Keratinocyte (primary cell): ENCODE measurements around the gene ALKBH2.

Experiments used
- EZH2 ChIP-seq: IDR thresholded peaks from one replicate; pipeline ENCODE4 v1.6.1; 2012; ENCODE audit warnings: inconsistent platforms, mild to moderate bottlenecking, low read length, moderate library complexity
- TF ChIP-seq, protein P1 (sequence below), 3 experiments: IDR thresholded peaks in 1 of 3; conservative IDR thresholded peaks in 1 of 3; optimal IDR thresholded peaks in 1 of 3; 2 replicates in 2 of 3; 3 replicates in 1 of 3; pipeline versions ENCODE3 to v1.5.1; 2011; ENCODE audit warnings: low read length in 3 of 3, mild to moderate bottlenecking in 3 of 3, moderate library complexity in 2 of 3, control low read depth in 1 of 3, inconsistent platforms in 1 of 3; ENCODE audit not compliant: insufficient read depth in 2 of 3; ENCODE audit errors: extremely low read depth in 1 of 3

DNA sequence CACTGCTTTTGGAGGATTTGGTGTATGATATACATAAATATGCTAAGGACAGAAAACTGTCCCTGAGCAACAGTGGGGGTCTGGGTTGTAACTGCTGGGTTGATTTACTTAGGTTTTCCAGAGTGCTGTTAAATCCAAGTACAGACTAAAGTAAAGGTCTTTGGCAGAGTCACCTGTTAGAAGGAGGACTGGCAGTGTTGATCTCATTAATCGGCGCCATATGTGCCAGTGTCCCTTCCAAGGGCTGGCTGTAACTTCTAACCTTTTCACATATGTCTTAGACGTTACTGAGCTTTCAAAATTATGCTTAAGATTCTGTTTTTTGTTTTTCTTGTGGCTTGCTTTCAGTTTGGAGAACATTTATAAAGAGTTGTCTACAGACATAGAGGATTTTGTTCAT is 9.2 kb upstream of the ALKBH2 start:
- no peak for TF ChIP-seq EZH2
- TF ChIP-seq, protein P1, sequence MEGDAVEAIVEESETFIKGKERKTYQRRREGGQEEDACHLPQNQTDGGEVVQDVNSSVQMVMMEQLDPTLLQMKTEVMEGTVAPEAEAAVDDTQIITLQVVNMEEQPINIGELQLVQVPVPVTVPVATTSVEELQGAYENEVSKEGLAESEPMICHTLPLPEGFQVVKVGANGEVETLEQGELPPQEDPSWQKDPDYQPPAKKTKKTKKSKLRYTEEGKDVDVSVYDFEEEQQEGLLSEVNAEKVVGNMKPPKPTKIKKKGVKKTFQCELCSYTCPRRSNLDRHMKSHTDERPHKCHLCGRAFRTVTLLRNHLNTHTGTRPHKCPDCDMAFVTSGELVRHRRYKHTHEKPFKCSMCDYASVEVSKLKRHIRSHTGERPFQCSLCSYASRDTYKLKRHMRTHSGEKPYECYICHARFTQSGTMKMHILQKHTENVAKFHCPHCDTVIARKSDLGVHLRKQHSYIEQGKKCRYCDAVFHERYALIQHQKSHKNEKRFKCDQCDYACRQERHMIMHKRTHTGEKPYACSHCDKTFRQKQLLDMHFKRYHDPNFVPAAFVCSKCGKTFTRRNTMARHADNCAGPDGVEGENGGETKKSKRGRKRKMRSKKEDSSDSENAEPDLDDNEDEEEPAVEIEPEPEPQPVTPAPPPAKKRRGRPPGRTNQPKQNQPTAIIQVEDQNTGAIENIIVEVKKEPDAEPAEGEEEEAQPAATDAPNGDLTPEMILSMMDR (optimal IDR thresholded peaks at IDR 0.05 in 1 of 3, IDR thresholded peaks at IDR 0.05 in 1 of 3, conservative IDR thresholded peaks at IDR 0.05 in 1 of 3; ENCODE audit: extremely low read depth in 1 of 3, insufficient read depth in 2 of 3, low read length in 3 of 3): no peak
